ENCODE measurements around the gene ELFN1.

Gene ELFN1

GRCh38 chr7:1755783-1756625 is 85.9 kb downstream of the ELFN1 start:
- no peak for TF ChIP-seq ZNF384 (IDR thresholded peaks at IDR 0.05)
- TF ChIP-seq FOXM1 (IDR thresholded peaks at IDR 0.05; ENCODE audit: borderline replicate concordance) = no peak
- TF ChIP-seq FOXK2 (IDR thresholded peaks at IDR 0.05) = no peak
- TF ChIP-seq SUZ12 (IDR thresholded peaks at IDR 0.05) = no peak
- no peak for TF ChIP-seq ARNT (IDR thresholded peaks at IDR 0.05)
- TF ChIP-seq CTBP1 (IDR thresholded peaks at IDR 0.05; ENCODE audit: borderline replicate concordance) = no peak
- TF ChIP-seq FOXA1 (IDR thresholded peaks at IDR 0.05) = no peak
- TF ChIP-seq SP1 (IDR thresholded peaks at IDR 0.05) = no peak
- CTCF ChIA-PET = interaction anchor here (1.2 kb wide), 1 partner anchor 925 kb away, joined by 3 read pairs; no protein-coding TSS in a partner anchor
- POLR2A ChIA-PET = interaction anchor here (0.7 kb wide), 1 partner anchor 193 kb away, joined by 3 read pairs; no protein-coding TSS in a partner anchor
- DNase-seq (ENCODE audit: extremely low spot score) = no peak

- no peak for TF ChIP-seq ARNT (IDR thresholded peaks at IDR 0.05)
- no peak for TF ChIP-seq ZNF384 (IDR thresholded peaks at IDR 0.05)
- no peak for TF ChIP-seq CTBP1 (IDR thresholded peaks at IDR 0.05; ENCODE audit: borderline replicate concordance)
- TF ChIP-seq BHLHE40 (IDR thresholded peaks at IDR 0.05; ENCODE audit: borderline replicate concordance) = no peak
- no peak for TF ChIP-seq PKNOX1 (IDR thresholded peaks at IDR 0.05)
- TF ChIP-seq LEF1 (IDR thresholded peaks at IDR 0.05; ENCODE audit: borderline replicate concordance) = no peak
- TF ChIP-seq FOXM1 (IDR thresholded peaks at IDR 0.05; ENCODE audit: borderline replicate concordance) = no peak
- no peak for TF ChIP-seq L3MBTL2 (conservative IDR thresholded peaks at IDR 0.05)
- TF ChIP-seq ELF4 (IDR thresholded peaks at IDR 0.05) = no peak
- TF ChIP-seq FOXA1 (IDR thresholded peaks at IDR 0.05) = no peak
- TF ChIP-seq SP1 (IDR thresholded peaks at IDR 0.05) = no peak
- no peak for TF ChIP-seq HDGF (IDR thresholded peaks at IDR 0.05; ENCODE audit: borderline replicate concordance)
- ChIA-PET POLR2A (no interaction called here), CTCF (no interaction called here)
- no peak for DNase-seq (ENCODE audit: extremely low spot score)
Measured at GRCh38 chr7:1757601-1758000, 87.5 kb downstream of the ELFN1 start.

GRCh38 chr7:1758028-1758858 is 88.2 kb downstream of the ELFN1 start:
- ChIA-PET POLR2A (no interaction called here), CTCF (interaction anchor here (0.7 kb wide), 1 partner anchor 76 kb away, joined by 5 read pairs; no protein-coding TSS in a partner anchor)
- TF ChIP-seq LEF1 (IDR thresholded peaks at IDR 0.05; ENCODE audit: borderline replicate concordance) = no peak
- no peak for TF ChIP-seq PKNOX1 (IDR thresholded peaks at IDR 0.05)
- no peak for TF ChIP-seq ZNF384 (IDR thresholded peaks at IDR 0.05)
- no peak for TF ChIP-seq FOXA1 (IDR thresholded peaks at IDR 0.05)
- TF ChIP-seq TARDBP (IDR thresholded peaks at IDR 0.05) = no peak
- TF ChIP-seq FOXM1 (IDR thresholded peaks at IDR 0.05; ENCODE audit: borderline replicate concordance) = no peak
- no peak for TF ChIP-seq CTBP1 (IDR thresholded peaks at IDR 0.05; ENCODE audit: borderline replicate concordance)
- TF ChIP-seq BHLHE40 (IDR thresholded peaks at IDR 0.05; ENCODE audit: borderline replicate concordance) = no peak
- no peak for TF ChIP-seq SP1 (IDR thresholded peaks at IDR 0.05)
- DNase-seq (ENCODE audit: extremely low spot score) = peak; percentile 56

- CTCF ChIA-PET = interaction anchor here (0.7 kb wide), 1 partner anchor 77 kb away, joined by 5 read pairs; no protein-coding TSS in a partner anchor
- DNase-seq (ENCODE audit: extremely low spot score) = no peak
- TF ChIP-seq FOXK2 (IDR thresholded peaks at IDR 0.05) = no peak
- no peak for TF ChIP-seq SP1 (IDR thresholded peaks at IDR 0.05)
- no peak for TF ChIP-seq ZNF384 (IDR thresholded peaks at IDR 0.05)
- TF ChIP-seq PKNOX1 (IDR thresholded peaks at IDR 0.05) = no peak
- no peak for TF ChIP-seq CTBP1 (IDR thresholded peaks at IDR 0.05; ENCODE audit: borderline replicate concordance)
- TF ChIP-seq L3MBTL2 (conservative IDR thresholded peaks at IDR 0.05) = no peak
- TF ChIP-seq SUZ12 (IDR thresholded peaks at IDR 0.05) = no peak
- no peak for TF ChIP-seq HDGF (IDR thresholded peaks at IDR 0.05; ENCODE audit: borderline replicate concordance)
- no peak for TF ChIP-seq FOXA1 (IDR thresholded peaks at IDR 0.05)
- no peak for TF ChIP-seq NFRKB (IDR thresholded peaks at IDR 0.05)
- no peak for TF ChIP-seq FOXM1 (IDR thresholded peaks at IDR 0.05; ENCODE audit: borderline replicate concordance)
- no peak for TF ChIP-seq TARDBP (IDR thresholded peaks at IDR 0.05)
- no peak for TF ChIP-seq BHLHE40 (IDR thresholded peaks at IDR 0.05; ENCODE audit: borderline replicate concordance)
- POLR2A ChIA-PET = no interaction called here
Measured at GRCh38 chr7:1758859-1759521, 88.9 kb downstream of the ELFN1 start.

GRCh38 chr7:1761097-1761496 is 91.0 kb downstream of the ELFN1 start:
- ChIA-PET CTCF (no interaction called here), POLR2A (no interaction called here)
- TF ChIP-seq LEF1 (IDR thresholded peaks at IDR 0.05; ENCODE audit: borderline replicate concordance) (no peak), FOXK2 (IDR thresholded peaks at IDR 0.05) (no peak), FOXM1 (IDR thresholded peaks at IDR 0.05; ENCODE audit: borderline replicate concordance) (no peak), ELF4 (IDR thresholded peaks at IDR 0.05) (no peak), BHLHE40 (IDR thresholded peaks at IDR 0.05; ENCODE audit: borderline replicate concordance) (no peak), FOXA1 (IDR thresholded peaks at IDR 0.05) (no peak), SUZ12 (IDR thresholded peaks at IDR 0.05) (no peak), ZNF384 (IDR thresholded peaks at IDR 0.05) (no peak), TARDBP (IDR thresholded peaks at IDR 0.05) (no peak), CTBP1 (IDR thresholded peaks at IDR 0.05; ENCODE audit: borderline replicate concordance) (no peak), L3MBTL2 (conservative IDR thresholded peaks at IDR 0.05) (no peak), PKNOX1 (IDR thresholded peaks at IDR 0.05) (no peak), ARNT (IDR thresholded peaks at IDR 0.05) (no peak), SP1 (IDR thresholded peaks at IDR 0.05) (no peak)
- DNase-seq (ENCODE audit: extremely low spot score) = no peak
